A673 (cell line): ENCODE measurements around the gene TMOD2. TPM values are rescaled to one million over a fixed set of nuclear protein-coding genes. Genes with fewer than 3 reads are reported as not detected.

Experiments used
- BruUV-seq: library from RNA; stranded (reverse); fragments of 400-500 nt; replicated peaks from 2 replicates; lab custom pipeline; 2021; lab: Mats Ljungman, UMichigan
- CTCF ChIA-PET: fragments of 300-600 bp; sonication (Branson Sonifier 250); formaldehyde crosslinking; loops from one replicate; lab custom pipeline; 2022; ENCODE audit warnings: antibody characterized with exemption; lab: Charles Lee
- POLR2A ChIA-PET: fragments of 300-600 bp; sonication (Branson Sonifier 250); formaldehyde crosslinking; loops from one replicate; lab custom pipeline; 2022; ENCODE audit warnings: antibody characterized with exemption; ENCODE audit not compliant: low non-redundant PET; lab: Charles Lee
- DNase-seq: peaks from one replicate; pipeline ENCODE4 v3.0.0-alpha.2; 2015; ENCODE audit warnings: low spot score
- H3K27ac ChIP-seq: fragments of 200-600 bp; sonication (generic); 2 replicates; pipeline ENCODE4 v1.5.1; 2016; ENCODE audit warnings: mixed run types, low read depth, mild to moderate bottlenecking, mixed read lengths, antibody characterized with exemption, low read length; ENCODE audit not compliant: poor library complexity, severe bottlenecking
- H3K27me3 ChIP-seq: fragments of 200-600 bp; sonication (generic); replicated peaks from 2 replicates; pipeline ENCODE4 v1.6.1; 2017; ENCODE audit warnings: mixed run types, low read depth, mild to moderate bottlenecking, mixed read lengths, antibody characterized with exemption, low read length; ENCODE audit not compliant: insufficient read depth, poor library complexity
- H3K36me3 ChIP-seq: fragments of 200-600 bp; sonication (generic); 2 replicates; pipeline ENCODE4 v1.6.1; 2016; ENCODE audit warnings: mixed run types, mild to moderate bottlenecking, mixed read lengths, antibody characterized with exemption, low read length; ENCODE audit not compliant: insufficient read depth, poor library complexity, severe bottlenecking
- H3K4me1 ChIP-seq: fragments of 200-600 bp; sonication (generic); 2 replicates; pipeline ENCODE4 v1.6.1; 2017; ENCODE audit warnings: mixed run types, mild to moderate bottlenecking, mixed read lengths, antibody characterized with exemption, low read length; ENCODE audit not compliant: insufficient read depth, poor library complexity, severe bottlenecking
- H3K4me3 ChIP-seq: fragments of 200-600 bp; sonication (generic); 2 replicates; pipeline ENCODE4 v1.5.1; 2016; ENCODE audit warnings: low read depth, mixed run types, mild to moderate bottlenecking, mixed read lengths, low read length; ENCODE audit not compliant: poor library complexity, severe bottlenecking
- H3K9me3 ChIP-seq: fragments of 200-600 bp; sonication (generic); 2 replicates; pipeline ENCODE4 v1.6.1; 2016; ENCODE audit warnings: mixed run types, low read depth, mild to moderate bottlenecking, mixed read lengths, antibody characterized with exemption, low read length; ENCODE audit not compliant: poor library complexity, severe bottlenecking
- EZH2 ChIP-seq: fragments of 200-600 bp; sonication (generic); IDR thresholded peaks from 2 replicates; pipeline ENCODE4 v1.6.1; 2017; ENCODE audit warnings: borderline replicate concordance, low read depth, mild to moderate bottlenecking, mixed read lengths, antibody characterized with exemption, low read length; ENCODE audit not compliant: poor library complexity, severe bottlenecking
- intact Hi-C: fragments of 100-400 bp; cut with micrococcal nuclease; formaldehyde crosslinking; loops from one replicate; pipeline ENCODE4 v1.10.0; 2022; ENCODE audit not compliant: unreplicated experiment
- total RNA-seq: library from RNA; stranded (reverse); gene quantifications from 2 replicates; pipeline ENCODE4 v1.2.3, GENCODE V29; 2021
- TF ChIP-seq, protein P1 (sequence below): fragments of 300-800, 200-600 bp; sonication (generic); conservative IDR thresholded peaks from 2 replicates; pipeline ENCODE4 v1.5.1; 2017; ENCODE audit warnings: low read depth, mild to moderate bottlenecking, antibody characterized with exemption, low read length, moderate library complexity, mixed read lengths

The TMOD2 gene
- total RNA-seq, 1 experiment from 2014 or later: 0.67 TPM

GRCh38 chr15:51829376-51830275 is 78.2 kb downstream of the TMOD2 start, which contains the start of gene TMOD3:
TMOD3 (plus strand) TSS chr15:51829653; CDS start chr15:51862885, 33,232 bp downstream.
- Histone ChIP-seq H3K4me1 (peaks cover 26% of the 10 kb centered on the region), H3K36me3 (no peaks in the 10 kb centered on the region), H3K27ac (peak within 1 kb of the TSS; percentile 84), H3K9me3 (no peaks in the 10 kb centered on the region), H3K4me3 (peak within 1 kb of the TSS; percentile 80), H3K27me3 (no peaks in the 10 kb centered on the region)
- ChIA-PET POLR2A (interaction anchor here (0.6 kb wide), 1 partner anchor 59 kb away, joined by 4 read pairs; no protein-coding TSS in a partner anchor), CTCF (interaction anchor here (0.7 kb wide), 1 partner anchor 310 kb away, joined by 4 read pairs; no protein-coding TSS in a partner anchor)
- BruUV-seq: no TSS peak
- TF ChIP-seq, protein P1, sequence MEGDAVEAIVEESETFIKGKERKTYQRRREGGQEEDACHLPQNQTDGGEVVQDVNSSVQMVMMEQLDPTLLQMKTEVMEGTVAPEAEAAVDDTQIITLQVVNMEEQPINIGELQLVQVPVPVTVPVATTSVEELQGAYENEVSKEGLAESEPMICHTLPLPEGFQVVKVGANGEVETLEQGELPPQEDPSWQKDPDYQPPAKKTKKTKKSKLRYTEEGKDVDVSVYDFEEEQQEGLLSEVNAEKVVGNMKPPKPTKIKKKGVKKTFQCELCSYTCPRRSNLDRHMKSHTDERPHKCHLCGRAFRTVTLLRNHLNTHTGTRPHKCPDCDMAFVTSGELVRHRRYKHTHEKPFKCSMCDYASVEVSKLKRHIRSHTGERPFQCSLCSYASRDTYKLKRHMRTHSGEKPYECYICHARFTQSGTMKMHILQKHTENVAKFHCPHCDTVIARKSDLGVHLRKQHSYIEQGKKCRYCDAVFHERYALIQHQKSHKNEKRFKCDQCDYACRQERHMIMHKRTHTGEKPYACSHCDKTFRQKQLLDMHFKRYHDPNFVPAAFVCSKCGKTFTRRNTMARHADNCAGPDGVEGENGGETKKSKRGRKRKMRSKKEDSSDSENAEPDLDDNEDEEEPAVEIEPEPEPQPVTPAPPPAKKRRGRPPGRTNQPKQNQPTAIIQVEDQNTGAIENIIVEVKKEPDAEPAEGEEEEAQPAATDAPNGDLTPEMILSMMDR: no peak
- no peak for TF ChIP-seq EZH2
- intact Hi-C loops: no loop called here
- DNase-seq: peak; percentile 95

GRCh38 chr15:51830276-51830806 is 78.9 kb downstream of the TMOD2 start:
- ChIA-PET CTCF (no interaction called here), POLR2A (interaction anchor here (0.9 kb wide), 1 partner anchor 106 kb away, joined by 3 read pairs; no protein-coding TSS in a partner anchor)
- no TSS peak for BruUV-seq
- intact Hi-C loops: no loop called here
- peak overlapping the region; percentile 84 for H3K27ac ChIP-seq
- peak; percentile 87 for DNase-seq
- no peaks in the 10 kb centered on the region for H3K27me3 ChIP-seq
- peaks cover 28% of the 10 kb centered on the region for H3K4me1 ChIP-seq
- no peaks in the 10 kb centered on the region for H3K36me3 ChIP-seq
- H3K4me3 ChIP-seq: peak overlapping the region; percentile 80
- H3K9me3 ChIP-seq: no peaks in the 10 kb centered on the region
- TF ChIP-seq, protein P1: no peak
- no peak for TF ChIP-seq EZH2

DNA sequence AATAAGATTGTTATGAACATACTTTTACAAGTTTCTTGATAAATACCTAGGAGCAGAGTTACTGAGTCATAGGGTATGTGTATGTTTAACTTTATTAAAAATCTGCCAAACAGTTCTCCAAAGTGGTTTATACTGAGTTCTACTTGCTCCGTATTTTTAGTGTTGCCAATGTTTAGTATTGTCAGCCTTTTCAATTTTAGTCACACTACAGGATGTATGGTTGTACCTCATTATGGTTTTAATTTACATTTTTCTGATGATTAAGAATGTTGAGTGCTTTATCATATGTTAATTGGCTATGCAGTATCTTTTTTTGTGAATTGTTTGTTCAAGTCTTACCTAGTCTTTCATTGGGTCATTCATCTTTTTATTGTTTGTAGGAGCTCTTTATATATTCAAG is 82.4 kb downstream of the TMOD2 start:
- intact Hi-C loops: no loop called here
- Histone ChIP-seq H3K9me3 (no peaks in the 10 kb centered on the region), H3K27me3 (no peaks in the 10 kb centered on the region), H3K36me3 (no peaks in the 10 kb centered on the region), H3K27ac (no peak overlapping the region), H3K4me3 (no peak overlapping the region), H3K4me1 (peaks cover 57% of the 10 kb centered on the region)
- DNase-seq: no peak
- CTCF ChIA-PET: no interaction called here
- BruUV-seq: no TSS peak
- POLR2A ChIA-PET: no interaction called here
- TF ChIP-seq, protein P1: no peak
- TF ChIP-seq EZH2: no peak
